Retinal pigment epithelial cell (primary cell): ENCODE results near the gene ERBB3.
A peak's percentile ranks its signal among the peaks of the same experiment; 100 is the strongest.

ENCODE experiments used
- DNase-seq: peaks from one replicate; pipeline ENCODE4 v3.0.0-alpha.2; 2010; ENCODE audit warnings: low read depth
- H3K4me3 ChIP-seq: 2 replicates; pipeline ENCODE4 v1.5.1; 2011; ENCODE audit warnings: mild to moderate bottlenecking, low read length, control low read depth, moderate library complexity
- TF ChIP-seq, protein P1 (sequence below): conservative IDR thresholded peaks from 2 replicates; pipeline ENCODE4 v1.5.1; 2011; ENCODE audit warnings: low read depth, low read length, control low read depth, inconsistent platforms

Gene ERBB3

GRCh38 chr12:56080556-56081138 is 682 bp downstream of the ERBB3 start:
- H3K4me3 ChIP-seq: peak overlapping the region; percentile 66
- TF ChIP-seq, protein P1, sequence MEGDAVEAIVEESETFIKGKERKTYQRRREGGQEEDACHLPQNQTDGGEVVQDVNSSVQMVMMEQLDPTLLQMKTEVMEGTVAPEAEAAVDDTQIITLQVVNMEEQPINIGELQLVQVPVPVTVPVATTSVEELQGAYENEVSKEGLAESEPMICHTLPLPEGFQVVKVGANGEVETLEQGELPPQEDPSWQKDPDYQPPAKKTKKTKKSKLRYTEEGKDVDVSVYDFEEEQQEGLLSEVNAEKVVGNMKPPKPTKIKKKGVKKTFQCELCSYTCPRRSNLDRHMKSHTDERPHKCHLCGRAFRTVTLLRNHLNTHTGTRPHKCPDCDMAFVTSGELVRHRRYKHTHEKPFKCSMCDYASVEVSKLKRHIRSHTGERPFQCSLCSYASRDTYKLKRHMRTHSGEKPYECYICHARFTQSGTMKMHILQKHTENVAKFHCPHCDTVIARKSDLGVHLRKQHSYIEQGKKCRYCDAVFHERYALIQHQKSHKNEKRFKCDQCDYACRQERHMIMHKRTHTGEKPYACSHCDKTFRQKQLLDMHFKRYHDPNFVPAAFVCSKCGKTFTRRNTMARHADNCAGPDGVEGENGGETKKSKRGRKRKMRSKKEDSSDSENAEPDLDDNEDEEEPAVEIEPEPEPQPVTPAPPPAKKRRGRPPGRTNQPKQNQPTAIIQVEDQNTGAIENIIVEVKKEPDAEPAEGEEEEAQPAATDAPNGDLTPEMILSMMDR: no peak
- DNase-seq: no peak

- H3K4me3 ChIP-seq: no peak overlapping the region
Observed at GRCh38 chr12:56081393-56082347, 1.7 kb downstream of the ERBB3 start.

GRCh38 chr12:56082382-56082781 is 2.4 kb downstream of the ERBB3 start:
- TF ChIP-seq, protein P1: no peak
- no peak overlapping the region for H3K4me3 ChIP-seq
- DNase-seq: no peak

More at GRCh38 chr12:56081393-56082347, 1.7 kb downstream of the ERBB3 start:
- TF ChIP-seq, protein P1: no peak
- DNase-seq: no peak

DNA sequence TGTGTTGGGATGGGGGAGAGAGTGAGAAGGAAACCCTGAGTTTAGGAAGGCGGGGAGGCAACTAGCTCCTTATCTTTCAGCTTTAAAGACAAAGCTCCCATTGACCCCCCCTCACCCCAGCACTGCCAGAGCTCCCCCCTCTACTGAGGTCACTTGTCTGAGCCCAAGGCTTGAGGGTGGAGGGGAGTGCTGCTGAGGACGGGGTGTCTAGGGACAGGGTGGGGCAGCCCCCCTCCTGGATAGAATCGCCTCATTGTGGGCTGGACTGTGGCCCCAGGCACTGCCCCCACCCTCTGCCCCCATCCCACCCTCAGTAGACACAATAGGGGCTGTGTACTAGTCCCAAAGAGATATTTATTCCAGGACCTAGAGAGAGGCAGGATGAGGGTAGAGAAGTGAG is 3.0 kb downstream of the ERBB3 start:
- no peak overlapping the region for H3K4me3 ChIP-seq
- no peak for DNase-seq
- TF ChIP-seq, protein P1: no peak

GRCh38 chr12:56084958-56085543 is 5.1 kb downstream of the ERBB3 start:
- no peak overlapping the region for H3K4me3 ChIP-seq
- TF ChIP-seq, protein P1: peak; percentile 60
- DNase-seq: no peak

DNA sequence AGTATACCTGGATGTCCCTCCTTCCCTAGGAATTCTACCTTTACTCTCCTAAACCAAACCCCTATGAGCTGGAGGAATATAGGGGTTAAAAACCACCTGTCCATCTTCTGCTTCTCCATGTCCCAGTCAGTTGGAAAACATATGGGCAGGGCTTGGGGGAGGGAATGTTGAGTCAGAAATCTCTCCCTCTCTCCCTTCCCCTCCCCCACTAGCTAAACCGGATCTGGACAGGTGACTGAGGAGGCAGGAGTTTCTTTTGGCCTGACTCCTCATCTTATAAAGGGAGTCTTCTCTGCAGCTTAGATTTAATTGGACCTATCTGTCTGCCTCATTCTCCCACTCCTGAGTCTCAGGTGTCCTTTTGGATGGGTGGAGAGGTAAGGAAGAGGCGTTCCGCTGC is 6.1 kb downstream of the ERBB3 start:
- TF ChIP-seq, protein P1: no peak
- no peak overlapping the region for H3K4me3 ChIP-seq
- no peak for DNase-seq
